OCI-LY7 (cell line): ENCODE results near the gene MED31.

Experiments used
- EZH2phosphoT487 ChIP-seq: fragments of 200-600 bp; sonication (generic); IDR thresholded peaks from 2 replicates; pipeline ENCODE4 v1.6.1; 2018; ENCODE audit warnings: low read depth, borderline replicate concordance, mild to moderate bottlenecking, mixed run types, antibody characterized with exemption, low read length, moderate library complexity, mixed read lengths
- TF ChIP-seq, protein P1 (sequence below): fragments of 200-600 bp; sonication (generic); conservative IDR thresholded peaks from 2 replicates; pipeline ENCODE4 v1.5.1; 2014; ENCODE audit warnings: mild to moderate bottlenecking, antibody characterized with exemption, low read length, moderate library complexity, mixed read lengths

DNA sequence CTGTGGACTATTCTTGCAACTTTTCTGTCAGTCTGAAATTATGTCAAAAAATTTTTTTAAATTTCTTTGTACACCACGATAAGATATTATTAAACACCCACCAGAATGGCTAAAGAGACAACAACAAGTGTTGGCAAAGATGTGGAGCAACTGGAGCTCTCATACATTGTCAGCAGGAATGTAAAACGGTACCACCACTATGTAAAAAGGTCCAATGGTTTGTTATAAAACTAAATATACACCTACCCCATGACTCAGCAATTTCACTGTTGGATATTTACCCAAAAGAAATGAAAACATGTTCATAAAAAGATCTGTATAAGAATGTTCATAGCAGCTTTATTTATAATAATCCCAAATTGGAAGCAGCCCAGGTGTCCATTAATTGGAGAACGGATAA is 18.1 kb downstream of the MED31 start:
- TF ChIP-seq, protein P1, sequence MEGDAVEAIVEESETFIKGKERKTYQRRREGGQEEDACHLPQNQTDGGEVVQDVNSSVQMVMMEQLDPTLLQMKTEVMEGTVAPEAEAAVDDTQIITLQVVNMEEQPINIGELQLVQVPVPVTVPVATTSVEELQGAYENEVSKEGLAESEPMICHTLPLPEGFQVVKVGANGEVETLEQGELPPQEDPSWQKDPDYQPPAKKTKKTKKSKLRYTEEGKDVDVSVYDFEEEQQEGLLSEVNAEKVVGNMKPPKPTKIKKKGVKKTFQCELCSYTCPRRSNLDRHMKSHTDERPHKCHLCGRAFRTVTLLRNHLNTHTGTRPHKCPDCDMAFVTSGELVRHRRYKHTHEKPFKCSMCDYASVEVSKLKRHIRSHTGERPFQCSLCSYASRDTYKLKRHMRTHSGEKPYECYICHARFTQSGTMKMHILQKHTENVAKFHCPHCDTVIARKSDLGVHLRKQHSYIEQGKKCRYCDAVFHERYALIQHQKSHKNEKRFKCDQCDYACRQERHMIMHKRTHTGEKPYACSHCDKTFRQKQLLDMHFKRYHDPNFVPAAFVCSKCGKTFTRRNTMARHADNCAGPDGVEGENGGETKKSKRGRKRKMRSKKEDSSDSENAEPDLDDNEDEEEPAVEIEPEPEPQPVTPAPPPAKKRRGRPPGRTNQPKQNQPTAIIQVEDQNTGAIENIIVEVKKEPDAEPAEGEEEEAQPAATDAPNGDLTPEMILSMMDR, result no peak
- no peak for TF ChIP-seq EZH2phosphoT487
